Neural crest cell (in vitro differentiated cells): ENCODE measurements around the gene ADAMTS18. TPM values are rescaled to one million over a fixed set of nuclear protein-coding genes. Genes with fewer than 3 reads are reported as not detected.
"Not testable (repeated sequence)": the region's sequence is repeated elsewhere in the genome, so short reads cannot be mapped to it uniquely, and the experiment has no call there.

Experiments used
- DNase-seq: peaks from one replicate; pipeline ENCODE4 v3.0.0; 2021; ENCODE audit warnings: low read depth, mixed read lengths, low spot score
- H3K27ac Mint-ChIP-seq: one replicate; pipeline ENCODE4 v1.8.0; 2021; ENCODE audit warnings: mild to moderate bottlenecking, mixed read lengths; ENCODE audit not compliant: unreplicated experiment
- H3K27me3 Mint-ChIP-seq: 2 replicates; pipeline ENCODE4 v1.8.0; 2021; ENCODE audit warnings: low read depth, mild to moderate bottlenecking, mixed read lengths
- H3K36me3 Mint-ChIP-seq: 2 replicates; pipeline ENCODE4 v1.8.0; 2021; ENCODE audit warnings: low read depth, mild to moderate bottlenecking, mixed read lengths
- H3K4me1 Mint-ChIP-seq: 2 replicates; pipeline ENCODE4 v1.8.0; 2021; ENCODE audit warnings: mixed read lengths
- H3K4me3 Mint-ChIP-seq: one replicate; pipeline ENCODE4 v1.8.0; 2021; ENCODE audit warnings: mild to moderate bottlenecking, mixed read lengths
- H3K9me3 Mint-ChIP-seq: 2 replicates; pipeline ENCODE4 v1.8.0; 2021; ENCODE audit warnings: mixed read lengths
- CTCF ChIP-seq: fragments of 200-600 bp; sonication (generic); conservative IDR thresholded peaks from 2 replicates; pipeline ENCODE4 v1.5.0; 2021; ENCODE audit warnings: antibody characterized with exemption, mild to moderate bottlenecking
- total RNA-seq: library from RNA; stranded (reverse); gene quantifications from 2 replicates; pipeline ENCODE4 v1.2.1, GENCODE V29; 2021

Gene ADAMTS18
- total RNA-seq, 1 donor from 2014 or later = 0.12 TPM

GRCh38 chr16:77469634-77470033, 34.8 kb upstream of the ADAMTS18 start:
- Mint-ChIP-seq H3K27ac (no peak overlapping the region), H3K4me1 (no peaks in the 10 kb centered on the region), H3K9me3 (peaks cover 2% of the 10 kb centered on the region), H3K4me3 (no peak overlapping the region), H3K36me3 (no peaks in the 10 kb centered on the region), H3K27me3 (peaks cover 11% of the 10 kb centered on the region)
- no peak for DNase-seq
- no peak for TF ChIP-seq CTCF

GRCh38 chr16:77468831-77469230, 34.0 kb upstream of the ADAMTS18 start:
- Mint-ChIP-seq H3K9me3 (peaks cover 2% of the 10 kb centered on the region), H3K36me3 (no peaks in the 10 kb centered on the region), H3K4me3 (no peak overlapping the region), H3K27ac (no peak overlapping the region), H3K4me1 (no peaks in the 10 kb centered on the region), H3K27me3 (peaks cover 11% of the 10 kb centered on the region)
- DNase-seq = no peak
- no peak for TF ChIP-seq CTCF

- no peak overlapping the region for H3K27ac Mint-ChIP-seq
- H3K4me3 Mint-ChIP-seq = no peak overlapping the region
- H3K36me3 Mint-ChIP-seq = no peaks in the 10 kb centered on the region
- TF ChIP-seq CTCF = no peak
- H3K4me1 Mint-ChIP-seq = no peaks in the 10 kb centered on the region
- H3K27me3 Mint-ChIP-seq = peaks cover 11% of the 10 kb centered on the region
- peaks cover 2% of the 10 kb centered on the region for H3K9me3 Mint-ChIP-seq
- no peak for DNase-seq
These were observed 33.0 kb upstream of the ADAMTS18 start for GRCh38 chr16:77467821-77468335.

- not testable (repeated sequence) for H3K27me3 Mint-ChIP-seq, DNase-seq, H3K4me1 Mint-ChIP-seq, H3K27ac Mint-ChIP-seq, H3K36me3 Mint-ChIP-seq, H3K9me3 Mint-ChIP-seq, H3K4me3 Mint-ChIP-seq
These were observed 28.8 kb upstream of the ADAMTS18 start for GRCh38 chr16:77463659-77464058.

- no peaks in the 10 kb centered on the region for H3K9me3 Mint-ChIP-seq
- TF ChIP-seq CTCF = no peak
- H3K27ac Mint-ChIP-seq = no peak overlapping the region
- H3K4me3 Mint-ChIP-seq = no peak overlapping the region
- no peaks in the 10 kb centered on the region for H3K4me1 Mint-ChIP-seq
- no peak for DNase-seq
- peaks cover 9% of the 10 kb centered on the region for H3K27me3 Mint-ChIP-seq
- H3K36me3 Mint-ChIP-seq = no peaks in the 10 kb centered on the region
These were observed 28.1 kb upstream of the ADAMTS18 start for GRCh38 chr16:77462894-77463293.

GRCh38 chr16:77459534-77460254, 24.9 kb upstream of the ADAMTS18 start:
- TF ChIP-seq CTCF = no peak
- H3K9me3 Mint-ChIP-seq = no peaks in the 10 kb centered on the region
- DNase-seq = no peak
- H3K4me1 Mint-ChIP-seq = peaks cover 12% of the 10 kb centered on the region
- no peak overlapping the region for H3K4me3 Mint-ChIP-seq
- no peak overlapping the region for H3K27ac Mint-ChIP-seq
- peaks cover 9% of the 10 kb centered on the region for H3K27me3 Mint-ChIP-seq
- no peaks in the 10 kb centered on the region for H3K36me3 Mint-ChIP-seq
